Kidney (tissue), 14 donors: ENCODE data around the gene BSND. TPM values are rescaled to one million over a fixed set of nuclear protein-coding genes. Genes with fewer than 3 reads are reported as not detected.
A peak's percentile ranks its signal among the peaks of the same experiment; 100 is the strongest.

Experiments used
- DNase-seq, 5 donors: peaks; one replicate each; pipeline ENCODE4 v3.0.0-alpha.2; 2013 to 2020
- FAIRE-seq: peaks from 2 replicates; lab custom pipeline; 2012; peaks lifted over from hg19 to GRCh38; lab: Jason Lieb, UNC
- H3K27ac ChIP-seq, 2 donors: one replicate each; pipeline ENCODE4 v1.7.0; 2013; ENCODE audit warnings: low read depth in 2 of 2, low read length in 2 of 2, inconsistent platforms in 1 of 2
- H3K27me3 ChIP-seq: one replicate; pipeline ENCODE4 v1.7.1; 2013; ENCODE audit warnings: low read length, inconsistent platforms; ENCODE audit not compliant: control insufficient read depth, insufficient read depth
- H3K36me3 ChIP-seq, 3 donors: one replicate each; pipeline versions ENCODE4 v1.7.0 to v1.7.1; 2013; ENCODE audit warnings: low read length in 3 of 3, control low read depth in 1 of 3, inconsistent platforms in 1 of 3; ENCODE audit not compliant: insufficient read depth in 3 of 3, control insufficient read depth in 2 of 3
- H3K4me1 ChIP-seq, 3 donors: one replicate each; pipeline versions ENCODE4 v1.7.0 to v1.7.1; 2013; ENCODE audit warnings: low read length in 3 of 3, inconsistent platforms in 1 of 3, low read depth in 1 of 3; ENCODE audit not compliant: control insufficient read depth in 2 of 3, insufficient read depth in 2 of 3
- H3K4me3 ChIP-seq, 3 donors: one replicate each; pipeline versions ENCODE4 v1.7.0 to v1.8.1; 2013; ENCODE audit warnings: low read length in 3 of 3, control low read depth in 1 of 3, inconsistent platforms in 1 of 3
- H3K9ac ChIP-seq, 3 donors: one replicate each; pipeline versions ENCODE4 v1.7.0 to v1.7.1; 2013; ENCODE audit warnings: low read length in 3 of 3, control low read depth in 1 of 3, inconsistent platforms in 1 of 3
- H3K9me3 ChIP-seq, 3 donors: one replicate each; pipeline versions ENCODE4 v1.7.0 to v1.7.1; 2013; ENCODE audit warnings: low read length in 3 of 3, control low read depth in 1 of 3, inconsistent platforms in 1 of 3; ENCODE audit not compliant: control insufficient read depth in 2 of 3, insufficient read depth in 1 of 3
- intact Hi-C: fragments of 100-400 bp; cut with DNase I; formaldehyde crosslinking; loops from one replicate; pipeline ENCODE4 v1.11.1; 2022
- polyA plus RNA-seq: library from polyadenylated mRNA; stranded (reverse); fragments of 350-450 nt; fragmentation: Illumina TruSeq; extraction: RNeasy Lipid Tissue Mini Kit (QIAGEN cat#74804); gene quantifications from one replicate; pipeline ENCODE4 v1.2.3, GENCODE V29; 2014; ENCODE audit warnings: low read depth, low replicate concordance; ENCODE audit not compliant: insufficient read depth
- total RNA-seq: library from RNA; stranded (reverse); fragmentation: NEBNext Ultra II Directional; extraction: Animal tissue kit (Norgen Biotek cat#: 25700); gene quantifications from one replicate; pipeline ENCODE4 v1.2.1, GENCODE V29; 2021
- TF ChIP-seq, protein P1 (sequence below): IDR thresholded peaks from 3 replicates; pipeline ENCODE4 v1.5.1; 2012; ENCODE audit warnings: mild to moderate bottlenecking, moderate library complexity, borderline replicate concordance; ENCODE audit not compliant: insufficient read depth; ENCODE audit errors: extremely low read depth
- donor health status: control.
- donor health status: control.
- donor health status: control.
- donor health status: control.
- donor health status: control.
- donor health status: DM: yes; HTN: yes; CAD: no.
- donor health status: Normal renal cell carcinoma (clear cell type).

Gene BSND
- total and polyA plus RNA-seq, 2 donors from 2014 or later, result 1.4 to 22.7 TPM

DNA sequence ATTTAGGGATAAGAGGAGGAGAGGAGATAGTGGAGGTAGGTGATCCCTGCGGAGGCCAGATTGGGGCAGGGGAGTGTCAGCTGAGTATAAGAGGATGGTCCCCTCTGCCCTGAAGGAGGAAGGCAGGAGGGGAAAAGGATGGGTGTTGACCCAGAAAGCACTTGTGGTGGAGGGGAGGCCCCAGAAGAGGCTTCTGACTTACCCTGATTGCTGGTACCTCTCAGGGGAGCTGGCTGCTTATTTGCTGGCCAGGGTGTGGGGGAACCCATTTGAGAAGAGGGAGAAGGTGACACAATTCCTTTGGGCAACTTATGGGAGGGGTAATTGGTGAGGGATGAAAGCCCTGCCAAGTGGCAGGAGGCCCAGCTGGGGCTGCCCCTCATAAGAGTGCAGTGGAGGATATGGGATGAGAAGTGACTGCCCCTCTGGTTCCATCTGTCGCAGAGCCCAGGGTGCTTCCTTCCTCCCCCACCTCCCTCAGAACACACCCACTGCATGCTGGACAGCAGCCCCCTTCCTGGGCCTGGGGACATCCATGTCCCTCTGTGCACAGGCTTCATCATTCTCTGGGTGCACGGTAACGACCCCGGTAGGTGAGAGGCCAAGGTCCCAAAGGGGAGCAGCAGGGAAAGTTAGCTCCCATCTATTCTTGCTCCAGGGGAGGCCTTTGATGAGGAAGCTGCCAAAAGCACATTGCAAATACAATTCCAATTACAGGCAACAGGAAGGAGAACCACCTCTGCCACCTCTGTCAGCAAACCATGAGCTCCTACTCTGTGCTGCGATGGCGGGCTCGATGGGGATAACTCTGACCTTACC lies 39.2 kb downstream of the BSND start:
- Histone ChIP-seq H3K27me3 (peaks cover 16% of the 10 kb centered on the region), H3K36me3 (no peaks in the 10 kb centered on the region), H3K27ac (no peak overlapping the region), H3K9ac (no peak overlapping the region), H3K4me3 (no peak overlapping the region), H3K4me1 (peaks cover 0 to 4% (median 0%) of the 10 kb centered on the region in 3 donors), H3K9me3 (no peaks in the 10 kb centered on the region)
- FAIRE-seq, result no peak
- no peak for DNase-seq
- intact Hi-C loops, result no loop called here
- TF ChIP-seq, protein P1, sequence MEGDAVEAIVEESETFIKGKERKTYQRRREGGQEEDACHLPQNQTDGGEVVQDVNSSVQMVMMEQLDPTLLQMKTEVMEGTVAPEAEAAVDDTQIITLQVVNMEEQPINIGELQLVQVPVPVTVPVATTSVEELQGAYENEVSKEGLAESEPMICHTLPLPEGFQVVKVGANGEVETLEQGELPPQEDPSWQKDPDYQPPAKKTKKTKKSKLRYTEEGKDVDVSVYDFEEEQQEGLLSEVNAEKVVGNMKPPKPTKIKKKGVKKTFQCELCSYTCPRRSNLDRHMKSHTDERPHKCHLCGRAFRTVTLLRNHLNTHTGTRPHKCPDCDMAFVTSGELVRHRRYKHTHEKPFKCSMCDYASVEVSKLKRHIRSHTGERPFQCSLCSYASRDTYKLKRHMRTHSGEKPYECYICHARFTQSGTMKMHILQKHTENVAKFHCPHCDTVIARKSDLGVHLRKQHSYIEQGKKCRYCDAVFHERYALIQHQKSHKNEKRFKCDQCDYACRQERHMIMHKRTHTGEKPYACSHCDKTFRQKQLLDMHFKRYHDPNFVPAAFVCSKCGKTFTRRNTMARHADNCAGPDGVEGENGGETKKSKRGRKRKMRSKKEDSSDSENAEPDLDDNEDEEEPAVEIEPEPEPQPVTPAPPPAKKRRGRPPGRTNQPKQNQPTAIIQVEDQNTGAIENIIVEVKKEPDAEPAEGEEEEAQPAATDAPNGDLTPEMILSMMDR, result no peak

DNA sequence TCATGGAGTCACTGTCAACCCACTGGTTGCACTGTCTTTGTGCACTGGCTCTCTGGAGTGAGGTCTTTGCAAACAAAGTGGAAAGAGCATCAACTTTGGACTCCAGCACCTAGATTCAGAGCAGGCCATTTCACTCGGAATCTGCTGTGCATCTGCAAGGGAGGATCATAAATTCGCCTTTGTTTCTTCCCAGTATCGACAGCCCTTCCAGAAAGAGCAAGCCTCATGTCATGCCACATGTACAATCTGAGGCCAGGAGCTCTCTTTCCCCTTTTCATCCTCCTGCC lies 39.8 kb downstream of the BSND start:
- H3K4me3 ChIP-seq, result no peak overlapping the region
- H3K27me3 ChIP-seq, result peaks cover 16% of the 10 kb centered on the region
- FAIRE-seq (no peak), DNase-seq (no peak)
- TF ChIP-seq, protein P1, result no peak
- intact Hi-C loops, result no loop called here
- no peak overlapping the region for H3K9ac ChIP-seq
- H3K36me3 ChIP-seq, result no peaks in the 10 kb centered on the region
- H3K27ac ChIP-seq, result no peak overlapping the region
- no peaks in the 10 kb centered on the region for H3K9me3 ChIP-seq
- peaks cover 0 to 4% (median 0%) of the 10 kb centered on the region in 3 donors for H3K4me1 ChIP-seq

DNA sequence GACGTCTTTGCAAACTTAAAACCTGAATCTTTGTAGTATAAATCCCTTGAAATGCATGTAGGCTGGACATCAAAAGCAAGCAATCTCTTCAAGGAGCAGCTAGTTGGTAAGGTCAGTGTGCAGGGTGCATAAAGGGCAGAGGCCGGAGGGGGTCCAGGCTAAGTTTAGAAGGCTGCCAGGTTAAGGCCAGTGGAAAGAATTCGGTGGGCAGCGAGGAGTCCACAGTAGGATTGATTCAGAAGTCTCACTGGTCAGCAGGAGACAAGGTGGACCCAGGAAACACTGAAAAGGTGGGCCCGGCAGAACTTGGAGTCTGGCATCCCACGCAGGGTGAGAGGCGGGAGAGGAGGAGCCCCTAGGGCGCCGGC lies 40.2 kb downstream of the BSND start:
- peaks cover 16% of the 10 kb centered on the region for H3K27me3 ChIP-seq
- no peaks in the 10 kb centered on the region for H3K9me3 ChIP-seq
- TF ChIP-seq, protein P1, result no peak
- H3K27ac ChIP-seq, result no peak overlapping the region
- no peak overlapping the region for H3K9ac ChIP-seq
- no peak for FAIRE-seq
- peak in 1 of 5 donors; percentile 7 for DNase-seq
- H3K36me3 ChIP-seq, result no peaks in the 10 kb centered on the region
- intact Hi-C loops, result no loop called here
- peaks cover 0 to 4% (median 0%) of the 10 kb centered on the region in 3 donors for H3K4me1 ChIP-seq
- no peak overlapping the region for H3K4me3 ChIP-seq
